KMS-11 (cell line): Measurements from ENCODE around the gene PCNX3.

Source experiments
- H2AFZ ChIP-seq: fragments of 200-600 bp; sonication (generic); 2 replicates; pipeline ENCODE4 v1.6.1; 2016; ENCODE audit warnings: antibody characterized with exemption, mixed run types, low read depth
- H3K27ac ChIP-seq: fragments of 200-600 bp; sonication (generic); 2 replicates; pipeline ENCODE4 v1.6.1; 2016; ENCODE audit warnings: mild to moderate bottlenecking, mixed run types
- H3K27me3 ChIP-seq: fragments of 200-600 bp; sonication (generic); 2 replicates; pipeline ENCODE4 v1.6.1; 2017; ENCODE audit warnings: mild to moderate bottlenecking, low read depth, mixed run types, moderate library complexity; ENCODE audit not compliant: insufficient read depth
- H3K36me3 ChIP-seq: fragments of 200-600 bp; sonication (generic); 2 replicates; pipeline ENCODE4 v1.6.1; 2017; ENCODE audit warnings: mild to moderate bottlenecking, mixed run types; ENCODE audit not compliant: insufficient read depth
- H3K4me1 ChIP-seq: fragments of 200-600 bp; sonication (generic); 2 replicates; pipeline ENCODE4 v1.6.1; 2016; ENCODE audit warnings: mild to moderate bottlenecking, low read depth, mixed run types; ENCODE audit not compliant: poor library complexity, severe bottlenecking
- H3K4me2 ChIP-seq: fragments of 200-600 bp; sonication (generic); 2 replicates; pipeline ENCODE4 v1.7.0; 2016; ENCODE audit warnings: mild to moderate bottlenecking, mixed run types
- H3K4me3 ChIP-seq: fragments of 200-600 bp; sonication (generic); IDR thresholded peaks from 2 replicates; pipeline ENCODE4 v1.6.1; 2017; ENCODE audit warnings: low read depth, low read length, mixed read lengths; ENCODE audit not compliant: insufficient read depth
- H3K79me2 ChIP-seq: fragments of 200-600 bp; sonication (generic); 2 replicates; pipeline ENCODE4 v1.6.1; 2016; ENCODE audit warnings: low read depth, mixed run types; ENCODE audit not compliant: insufficient read depth
- H3K9ac ChIP-seq: fragments of 200-600 bp; sonication (generic); 2 replicates; pipeline ENCODE4 v1.6.1; 2016; ENCODE audit warnings: mild to moderate bottlenecking, mixed run types
- H4K20me1 ChIP-seq: fragments of 200-600 bp; sonication (generic); 2 replicates; pipeline ENCODE4 v1.6.1; 2016; ENCODE audit warnings: mild to moderate bottlenecking, mixed run types; ENCODE audit not compliant: insufficient read depth
- TF ChIP-seq, protein P1 (sequence below): fragments of 200-600 bp; sonication (generic); conservative IDR thresholded peaks from 2 replicates; pipeline ENCODE4 v1.6.1; 2017; ENCODE audit warnings: low read depth, mild to moderate bottlenecking, antibody characterized with exemption, low read length, moderate library complexity, mixed read lengths

PCNX3 gene

DNA sequence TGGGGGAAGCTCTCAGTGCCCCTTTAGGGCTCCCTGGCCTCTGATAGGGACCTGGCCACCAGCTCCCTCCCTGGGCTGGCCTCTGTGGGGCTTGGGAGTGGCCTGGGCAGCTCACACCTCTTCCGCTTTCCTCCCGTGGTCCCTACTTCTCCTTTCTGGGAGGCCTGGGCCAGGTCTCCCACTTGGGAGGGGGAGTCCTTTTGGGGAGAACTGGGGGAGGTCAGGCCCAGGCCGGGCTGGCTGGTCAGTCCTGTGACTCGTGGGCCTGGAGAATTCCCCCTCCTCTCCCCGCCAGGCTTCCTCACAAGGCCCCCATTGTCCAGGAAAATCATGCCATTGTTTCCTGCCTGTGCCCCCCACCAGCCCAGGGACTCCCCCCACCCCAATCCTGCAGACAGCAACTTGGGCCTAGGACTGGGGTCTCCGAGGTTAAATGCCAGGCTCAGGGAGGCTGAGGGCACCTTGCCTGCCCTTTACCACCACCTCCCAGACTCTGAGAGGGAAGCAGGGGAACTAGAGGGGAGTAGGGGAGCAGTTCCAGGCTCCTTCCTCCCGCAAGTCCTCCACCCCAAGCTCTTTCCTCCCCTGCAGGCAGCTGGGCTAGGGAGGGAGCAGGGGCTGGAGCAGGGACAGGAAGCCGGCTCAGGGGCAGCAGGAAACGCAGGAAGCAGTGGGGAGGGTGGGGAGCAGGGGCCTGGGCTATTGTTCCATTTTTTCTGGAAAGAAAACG is 4.4 kb upstream of the PCNX3 start:
- H3K4me1 ChIP-seq: peaks cover 21% of the 10 kb centered on the region
- TF ChIP-seq, protein P1, sequence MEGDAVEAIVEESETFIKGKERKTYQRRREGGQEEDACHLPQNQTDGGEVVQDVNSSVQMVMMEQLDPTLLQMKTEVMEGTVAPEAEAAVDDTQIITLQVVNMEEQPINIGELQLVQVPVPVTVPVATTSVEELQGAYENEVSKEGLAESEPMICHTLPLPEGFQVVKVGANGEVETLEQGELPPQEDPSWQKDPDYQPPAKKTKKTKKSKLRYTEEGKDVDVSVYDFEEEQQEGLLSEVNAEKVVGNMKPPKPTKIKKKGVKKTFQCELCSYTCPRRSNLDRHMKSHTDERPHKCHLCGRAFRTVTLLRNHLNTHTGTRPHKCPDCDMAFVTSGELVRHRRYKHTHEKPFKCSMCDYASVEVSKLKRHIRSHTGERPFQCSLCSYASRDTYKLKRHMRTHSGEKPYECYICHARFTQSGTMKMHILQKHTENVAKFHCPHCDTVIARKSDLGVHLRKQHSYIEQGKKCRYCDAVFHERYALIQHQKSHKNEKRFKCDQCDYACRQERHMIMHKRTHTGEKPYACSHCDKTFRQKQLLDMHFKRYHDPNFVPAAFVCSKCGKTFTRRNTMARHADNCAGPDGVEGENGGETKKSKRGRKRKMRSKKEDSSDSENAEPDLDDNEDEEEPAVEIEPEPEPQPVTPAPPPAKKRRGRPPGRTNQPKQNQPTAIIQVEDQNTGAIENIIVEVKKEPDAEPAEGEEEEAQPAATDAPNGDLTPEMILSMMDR: no peak
- no peak overlapping the region for H3K4me3 ChIP-seq
- H3K36me3 ChIP-seq: no peaks in the 10 kb centered on the region
- H3K9ac ChIP-seq: no peak overlapping the region
- no peak overlapping the region for H3K4me2 ChIP-seq
- no peaks in the 10 kb centered on the region for H4K20me1 ChIP-seq
- peaks cover 18% of the 10 kb centered on the region for H3K79me2 ChIP-seq
- H3K27me3 ChIP-seq: no peaks in the 10 kb centered on the region
- H3K27ac ChIP-seq: no peak overlapping the region
- no peak overlapping the region for H2AFZ ChIP-seq

DNA sequence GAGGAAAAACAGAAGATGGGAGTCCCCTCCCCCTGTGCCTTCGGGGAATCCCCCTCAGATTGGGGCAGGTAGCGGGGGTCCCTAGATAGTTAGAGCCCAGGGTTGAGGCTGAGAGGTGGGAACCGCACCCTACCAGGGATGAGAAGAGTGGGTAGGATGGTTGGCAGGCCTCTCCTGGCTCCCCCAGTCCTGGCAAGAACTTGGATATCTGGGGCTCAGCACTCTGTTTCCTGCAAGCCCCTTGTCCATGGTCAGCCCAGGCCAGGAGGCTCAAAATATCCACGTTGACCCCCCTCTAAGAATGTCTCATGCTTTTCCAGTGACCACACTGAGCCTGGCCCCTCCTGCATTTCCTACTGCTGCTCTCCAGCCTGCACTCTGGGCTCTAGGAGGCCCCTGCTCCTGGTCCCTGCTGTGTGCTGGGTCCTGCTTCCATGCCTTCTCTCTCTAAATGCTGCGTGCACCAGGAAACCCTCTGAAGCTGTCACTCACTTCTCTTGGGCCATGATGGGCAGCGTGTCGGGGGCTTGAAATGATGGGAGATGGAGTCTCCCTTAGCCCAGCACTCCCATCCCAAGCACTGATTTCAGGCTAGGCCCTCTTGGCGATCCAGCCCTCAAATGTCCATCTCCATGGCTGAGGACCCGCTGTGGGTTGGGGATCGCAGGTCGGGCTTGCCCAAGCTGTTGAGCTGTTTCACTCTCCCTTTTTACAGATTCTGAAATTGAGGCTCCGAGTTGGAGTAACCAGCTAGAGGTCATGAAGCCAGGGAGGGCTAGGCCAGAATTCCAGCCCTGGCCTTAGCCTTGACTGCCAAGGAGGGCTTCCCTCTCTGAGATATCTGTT is 3.6 kb upstream of the PCNX3 start:
- Histone ChIP-seq H3K4me3 (no peak overlapping the region), H2AFZ (no peak overlapping the region), H3K4me1 (peaks cover 29% of the 10 kb centered on the region), H4K20me1 (no peaks in the 10 kb centered on the region), H3K4me2 (peak overlapping the region; percentile 36; the same call in 1 of the 2 replicates), H3K79me2 (peaks cover 26% of the 10 kb centered on the region), H3K36me3 (no peaks in the 10 kb centered on the region), H3K27ac (no peak overlapping the region), H3K27me3 (no peaks in the 10 kb centered on the region), H3K9ac (no peak overlapping the region)
- TF ChIP-seq, protein P1: no peak

DNA sequence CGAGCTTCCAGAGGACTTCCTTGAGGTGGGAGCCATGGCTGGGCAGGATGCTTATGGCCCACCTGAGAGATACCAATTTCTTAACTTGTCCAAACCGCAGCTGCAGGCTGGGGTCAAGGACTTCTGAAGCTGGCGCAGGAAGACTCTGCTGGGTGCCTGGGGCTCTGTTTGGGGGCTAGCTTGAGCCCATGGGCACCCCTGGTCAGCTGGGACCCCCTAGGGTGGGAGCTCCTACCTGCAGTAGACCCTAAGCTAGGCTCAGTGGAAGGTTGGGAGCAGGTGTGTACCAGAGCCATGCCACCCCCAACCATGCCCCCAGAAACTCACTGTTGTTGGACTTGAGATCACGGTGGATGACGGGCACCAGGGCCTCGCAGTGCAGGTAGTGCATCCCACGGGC is 2.9 kb upstream of the PCNX3 start:
- TF ChIP-seq, protein P1: no peak
- no peak overlapping the region for H3K9ac ChIP-seq
- H3K4me2 ChIP-seq: peak overlapping the region; percentile 36; the same call in 1 of the 2 replicates
- H3K27me3 ChIP-seq: no peaks in the 10 kb centered on the region
- H4K20me1 ChIP-seq: no peaks in the 10 kb centered on the region
- H3K36me3 ChIP-seq: no peaks in the 10 kb centered on the region
- H3K4me1 ChIP-seq: peaks cover 36% of the 10 kb centered on the region
- H3K79me2 ChIP-seq: peaks cover 33% of the 10 kb centered on the region
- H3K27ac ChIP-seq: no peak overlapping the region
- H2AFZ ChIP-seq: no peak overlapping the region
- no peak overlapping the region for H3K4me3 ChIP-seq

DNA sequence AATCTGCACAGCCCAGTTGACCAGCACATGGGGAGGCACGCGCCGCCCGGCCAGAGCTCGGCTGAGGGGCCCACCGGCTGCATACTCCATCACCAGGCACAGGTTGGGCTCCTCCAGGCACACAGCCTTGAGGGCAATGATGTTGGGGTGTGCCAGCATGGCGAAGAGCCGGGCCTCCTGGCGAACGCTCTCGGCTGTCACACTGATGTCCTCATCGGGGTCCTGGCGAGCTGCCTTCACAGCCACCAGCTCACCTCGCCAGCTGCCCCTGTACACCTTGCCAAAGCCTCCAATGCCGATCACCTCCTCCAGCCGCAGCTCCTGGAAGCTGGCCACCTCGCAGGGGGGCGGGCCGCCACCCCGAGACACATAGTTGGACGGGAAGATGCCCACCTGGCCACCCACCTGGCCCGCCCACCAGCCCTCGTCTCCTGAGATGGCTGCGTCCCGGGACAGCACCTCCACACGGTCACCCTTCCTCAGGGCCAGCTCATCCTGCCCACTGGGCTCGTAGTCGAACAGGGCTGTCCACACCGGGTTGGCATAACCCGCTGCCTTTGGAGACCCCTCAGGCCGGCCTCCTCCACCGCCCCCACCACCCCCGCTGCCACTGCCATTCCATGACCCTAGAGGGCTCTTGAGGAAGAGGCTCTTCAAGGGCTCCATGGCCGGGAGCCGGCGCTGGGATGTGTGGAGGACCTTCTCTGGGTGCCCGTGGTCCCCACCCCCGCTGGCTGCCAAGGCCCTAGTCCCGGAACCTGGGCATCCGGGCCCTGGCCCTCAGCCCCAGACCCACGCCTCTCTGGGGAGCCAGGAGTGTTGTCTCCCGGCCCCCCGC is 2.3 kb upstream of the PCNX3 start:
- H3K4me1 ChIP-seq: peaks cover 39% of the 10 kb centered on the region
- TF ChIP-seq, protein P1: no peak
- peak overlapping the region; percentile 71 for H3K27ac ChIP-seq
- peak overlapping the region; percentile 23 for H3K4me3 ChIP-seq
- peak overlapping the region; percentile 36 for H3K4me2 ChIP-seq
- no peaks in the 10 kb centered on the region for H3K27me3 ChIP-seq
- H2AFZ ChIP-seq: peak overlapping the region; percentile 71; the same call in 1 of the 2 replicates
- no peaks in the 10 kb centered on the region for H4K20me1 ChIP-seq
- no peaks in the 10 kb centered on the region for H3K36me3 ChIP-seq
- H3K9ac ChIP-seq: peak overlapping the region; percentile 70
- H3K79me2 ChIP-seq: peaks cover 36% of the 10 kb centered on the region
